Gastrocnemius medialis (tissue), 4 donors: ENCODE results near the gene RYR1. TPM values are rescaled to one million over a fixed set of nuclear protein-coding genes. Genes with fewer than 3 reads are reported as not detected.

Experiments used
- ATAC-seq, 2 donors: fragments of 150-250 bp; one replicate each; pipeline ENCODE4 v1.9.1; 2016
- DNase-seq, 2 donors: peaks; one replicate each; pipeline ENCODE4 v3.0.0-alpha.2; 2019
- H3K27ac ChIP-seq, 4 donors: fragments of 200-600 bp; sonication (generic); 1 replicate in 1 of 4; 2 replicates in 3 of 4; pipeline ENCODE4 v1.5.1; 2016 to 2018; ENCODE audit warnings: mild to moderate bottlenecking in 2 of 4, moderate library complexity in 1 of 4
- H3K27me3 ChIP-seq, 3 donors: fragments of 200-600 bp; sonication (generic) in 2 of 3; 1 replicate in 1 of 3; 2 replicates in 2 of 3; pipeline versions ENCODE4 v1.5.1 to v1.6.0; 2016 to 2019; ENCODE audit warnings: mild to moderate bottlenecking in 1 of 3, moderate library complexity in 1 of 3
- H3K36me3 ChIP-seq, 2 donors: fragments of 200-600 bp; sonication (generic) in 1 of 2; one replicate each; pipeline ENCODE4 v1.5.1; 2017 to 2018
- H3K4me1 ChIP-seq, 2 donors: fragments of 200-600 bp; sonication (generic) in 1 of 2; one replicate each; pipeline ENCODE4 v1.5.1; 2016 to 2017; ENCODE audit warnings: mild to moderate bottlenecking in 2 of 2
- H3K4me3 ChIP-seq, 4 donors: fragments of 200-600 bp; sonication (generic) in 3 of 4; 1 replicate in 1 of 4; 2 replicates in 3 of 4; pipeline ENCODE4 v1.5.1; 2016 to 2019; ENCODE audit warnings: mild to moderate bottlenecking in 2 of 4
- H3K9me3 ChIP-seq, 3 donors: fragments of 200-600 bp; sonication (generic) in 2 of 3; 1 replicate in 1 of 3; 2 replicates in 2 of 3; pipeline ENCODE4 v1.5.1; 2016 to 2019
- CTCF ChIP-seq, 5 experiments: fragments of 450-650 bp in 3 of 5; fragments of 200-600 bp in 2 of 5; sonication (generic) in 2 of 5; IDR thresholded peaks in 4 of 5; conservative IDR thresholded peaks in 1 of 5; 1 replicate in 4 of 5; 2 replicates in 1 of 5; pipeline ENCODE4 v1.5.1; 2016 to 2019; ENCODE audit warnings: antibody characterized with exemption in 5 of 5, mild to moderate bottlenecking in 3 of 5, moderate library complexity in 3 of 5
- POLR2A ChIP-seq, 2 donors: fragments of 450-650 bp; IDR thresholded peaks; one replicate each; pipeline ENCODE4 v1.6.1; 2017; ENCODE audit warnings: antibody characterized with exemption in 2 of 2, mild to moderate bottlenecking in 2 of 2, moderate library complexity in 2 of 2
- in situ Hi-C, 4 donors: fragments of 200-750 bp; cut with MboI; loops; one replicate each; pipeline versions ENCODE4 v1.15.0 to v1.8.0; 2017; ENCODE audit warnings: low sequenced_read_pairs in 4 of 4
- intact Hi-C: fragments of 100-400 bp; cut with DNase I; formaldehyde crosslinking; loops from one replicate; pipeline ENCODE4 v1.15.1; 2023; ENCODE audit warnings: low total_unique reads
- total RNA-seq, 4 donors: library from RNA; depleted of rRNA; stranded (reverse); fragments of >200 nt; gene quantifications; one replicate each; pipeline versions ENCODE4 v1.1.0 to v1.2.3, GENCODE V29; 2016

The RYR1 gene
- total RNA-seq, 4 donors from 2014 or later, result 607 to 831 (median 724) TPM

GRCh38 chr19:38519168-38519567 is 85.7 kb downstream of the RYR1 start:
- TF ChIP-seq POLR2A (IDR thresholded peaks at IDR 0.05), result no peak
- no peak for TF ChIP-seq CTCF (IDR thresholded peaks at IDR 0.05 in 4 of 5, conservative IDR thresholded peaks at IDR 0.05 in 1 of 5)
- Histone ChIP-seq H3K27me3 (no peaks in the 10 kb centered on the region), H3K27ac (peak overlapping the region in 2 of 4 donors; percentile 16 to 67), H3K4me3 (no peak overlapping the region), H3K9me3 (no peaks in the 10 kb centered on the region), H3K36me3 (peaks cover 0 to 76% of the 10 kb centered on the region in 2 donors), H3K4me1 (no peaks in the 10 kb centered on the region)
- intact Hi-C loops (no loop called here), in situ Hi-C loops (no loop called here)
- ATAC-seq, result peak in 1 of 2 donors; percentile 11
- no peak for DNase-seq

GRCh38 chr19:38519988-38520387 is 86.5 kb downstream of the RYR1 start:
- Histone ChIP-seq H3K4me1 (no peaks in the 10 kb centered on the region), H3K4me3 (no peak overlapping the region), H3K27me3 (no peaks in the 10 kb centered on the region), H3K36me3 (peaks cover 0 to 69% of the 10 kb centered on the region in 2 donors), H3K9me3 (no peaks in the 10 kb centered on the region), H3K27ac (peak overlapping the region in 1 of 4 donors; percentile 67)
- ATAC-seq (no peak), DNase-seq (no peak)
- TF ChIP-seq POLR2A (IDR thresholded peaks at IDR 0.05) (no peak), CTCF (IDR thresholded peaks at IDR 0.05 in 4 of 5, conservative IDR thresholded peaks at IDR 0.05 in 1 of 5) (no peak)
- intact Hi-C loops (no loop called here), in situ Hi-C loops (no loop called here)

- in situ Hi-C loops, result no loop called here
- no peaks in the 10 kb centered on the region for H3K4me1 ChIP-seq
These were observed 89.4 kb downstream of the RYR1 start for GRCh38 chr19:38522915-38523314.

GRCh38 chr19:38523319-38523718 is 89.8 kb downstream of the RYR1 start:
- TF ChIP-seq CTCF (IDR thresholded peaks at IDR 0.05 in 4 of 5, conservative IDR thresholded peaks at IDR 0.05 in 1 of 5), result no peak
- TF ChIP-seq POLR2A (IDR thresholded peaks at IDR 0.05), result no peak
- intact Hi-C loops, result no loop called here
- no peak overlapping the region for H3K27ac ChIP-seq
- no peaks in the 10 kb centered on the region for H3K27me3 ChIP-seq
- no peak for DNase-seq
- in situ Hi-C loops, result no loop called here
- no peak overlapping the region for H3K4me3 ChIP-seq
- no peak for ATAC-seq
- H3K9me3 ChIP-seq, result no peaks in the 10 kb centered on the region
- peaks cover 0 to 70% of the 10 kb centered on the region in 2 donors for H3K36me3 ChIP-seq
- no peaks in the 10 kb centered on the region for H3K4me1 ChIP-seq

More at GRCh38 chr19:38522915-38523314, 89.4 kb downstream of the RYR1 start:
- DNase-seq (no peak), ATAC-seq (no peak)
- Histone ChIP-seq H3K4me3 (no peak overlapping the region), H3K27me3 (no peaks in the 10 kb centered on the region), H3K27ac (no peak overlapping the region), H3K36me3 (peaks cover 0 to 67% of the 10 kb centered on the region in 2 donors), H3K9me3 (no peaks in the 10 kb centered on the region)
- no peak for TF ChIP-seq CTCF (IDR thresholded peaks at IDR 0.05 in 4 of 5, conservative IDR thresholded peaks at IDR 0.05 in 1 of 5)
- TF ChIP-seq POLR2A (IDR thresholded peaks at IDR 0.05), result no peak
- intact Hi-C loops, result no loop called here

- TF ChIP-seq CTCF (IDR thresholded peaks at IDR 0.05 in 4 of 5, conservative IDR thresholded peaks at IDR 0.05 in 1 of 5) (no peak), POLR2A (IDR thresholded peaks at IDR 0.05) (no peak)
- Histone ChIP-seq H3K4me3 (no peak overlapping the region), H3K9me3 (no peaks in the 10 kb centered on the region), H3K27me3 (no peaks in the 10 kb centered on the region), H3K36me3 (peaks cover 0 to 77% of the 10 kb centered on the region in 2 donors), H3K4me1 (no peaks in the 10 kb centered on the region), H3K27ac (no peak overlapping the region)
- intact Hi-C loops, result no loop called here
- ATAC-seq (no peak), DNase-seq (no peak)
- in situ Hi-C loops, result no loop called here
These were observed 90.9 kb downstream of the RYR1 start for GRCh38 chr19:38524369-38524768.
